Measurements from ENCODE around the gene TMEM170A. TPM values are rescaled to one million over a fixed set of nuclear protein-coding genes. Genes with fewer than 3 reads are reported as not detected.
"Not testable (repeated sequence)": the region's sequence is repeated elsewhere in the genome, so short reads cannot be mapped to it uniquely, and the experiment has no call there.

Gene TMEM170A
- total RNA-seq, 1 donor from 2014 or later, result 16.4 TPM

DNA sequence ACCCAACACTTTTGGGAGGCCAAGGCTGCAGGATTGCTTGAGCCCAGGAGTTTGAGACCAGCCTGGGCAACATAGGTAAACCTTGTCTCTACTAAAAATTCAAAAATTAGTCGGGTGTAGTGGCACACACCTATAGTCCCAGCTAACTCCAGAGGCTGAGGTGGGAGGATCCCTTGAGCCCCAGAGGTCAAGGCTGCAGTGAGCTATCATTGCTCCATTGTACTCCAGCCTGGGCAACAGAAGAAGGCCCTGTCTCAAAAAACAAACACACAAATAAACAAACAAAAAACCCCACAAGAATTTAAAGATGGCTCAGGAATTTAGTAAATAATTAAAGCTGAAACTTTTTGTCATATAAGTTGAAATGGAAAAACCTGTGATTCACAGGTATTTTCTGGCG lies 2.3 kb upstream of the TMEM170A start:
- Mint-ChIP-seq H3K27ac (ENCODE audit: unreplicated experiment) (no peak overlapping the region), H3K4me3 (ENCODE audit: unreplicated experiment) (no peak overlapping the region), H3K36me3 (ENCODE audit: low read depth, unreplicated experiment) (no peaks in the 10 kb centered on the region), H3K4me1 (ENCODE audit: low read depth, unreplicated experiment) (peaks cover 4% of the 10 kb centered on the region), H3K9me3 (ENCODE audit: unreplicated experiment) (no peaks in the 10 kb centered on the region), H3K27me3 (ENCODE audit: low read depth, unreplicated experiment) (no peaks in the 10 kb centered on the region)
- no peak for FAIRE-seq
- no peak overlapping the region for H3K9ac ChIP-seq (ENCODE audit: low read length)
- H3K9me3 ChIP-seq (ENCODE audit: insufficient read depth, low read depth, low read length), result no peaks in the 10 kb centered on the region
- no peak overlapping the region for H3K4me2 ChIP-seq (ENCODE audit: low read length)
- no peak for DNase-seq (ENCODE audit: low read depth)
- H3K4me1 ChIP-seq (ENCODE audit: insufficient read depth, low read length), result peaks cover 3% of the 10 kb centered on the region
- H3K79me2 ChIP-seq (ENCODE audit: insufficient read depth, low read length), result peaks cover 25% of the 10 kb centered on the region
- no peaks in the 10 kb centered on the region for H3K36me3 ChIP-seq (ENCODE audit: insufficient read depth, low read length)
- TF ChIP-seq, protein P1, sequence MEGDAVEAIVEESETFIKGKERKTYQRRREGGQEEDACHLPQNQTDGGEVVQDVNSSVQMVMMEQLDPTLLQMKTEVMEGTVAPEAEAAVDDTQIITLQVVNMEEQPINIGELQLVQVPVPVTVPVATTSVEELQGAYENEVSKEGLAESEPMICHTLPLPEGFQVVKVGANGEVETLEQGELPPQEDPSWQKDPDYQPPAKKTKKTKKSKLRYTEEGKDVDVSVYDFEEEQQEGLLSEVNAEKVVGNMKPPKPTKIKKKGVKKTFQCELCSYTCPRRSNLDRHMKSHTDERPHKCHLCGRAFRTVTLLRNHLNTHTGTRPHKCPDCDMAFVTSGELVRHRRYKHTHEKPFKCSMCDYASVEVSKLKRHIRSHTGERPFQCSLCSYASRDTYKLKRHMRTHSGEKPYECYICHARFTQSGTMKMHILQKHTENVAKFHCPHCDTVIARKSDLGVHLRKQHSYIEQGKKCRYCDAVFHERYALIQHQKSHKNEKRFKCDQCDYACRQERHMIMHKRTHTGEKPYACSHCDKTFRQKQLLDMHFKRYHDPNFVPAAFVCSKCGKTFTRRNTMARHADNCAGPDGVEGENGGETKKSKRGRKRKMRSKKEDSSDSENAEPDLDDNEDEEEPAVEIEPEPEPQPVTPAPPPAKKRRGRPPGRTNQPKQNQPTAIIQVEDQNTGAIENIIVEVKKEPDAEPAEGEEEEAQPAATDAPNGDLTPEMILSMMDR (IDR thresholded peaks at IDR 0.05; ENCODE audit: insufficient read depth, low read depth, low read length), result no peak
- TF ChIP-seq EZH2 (IDR thresholded peaks at IDR 0.05; ENCODE audit: insufficient read depth, low read length), result no peak
- no peak overlapping the region for H3K4me3 ChIP-seq (ENCODE audit: insufficient read depth, low read depth, low read length)
- peaks cover 21% of the 10 kb centered on the region for H4K20me1 ChIP-seq (ENCODE audit: insufficient read depth, low read length)
- H3K27me3 ChIP-seq (ENCODE audit: insufficient read depth, low read length), result no peaks in the 10 kb centered on the region
- no peak overlapping the region for H3K27ac ChIP-seq (ENCODE audit: low read depth, low read length)
- H2AFZ ChIP-seq (ENCODE audit: low read depth, low read length), result no peak overlapping the region

DNA sequence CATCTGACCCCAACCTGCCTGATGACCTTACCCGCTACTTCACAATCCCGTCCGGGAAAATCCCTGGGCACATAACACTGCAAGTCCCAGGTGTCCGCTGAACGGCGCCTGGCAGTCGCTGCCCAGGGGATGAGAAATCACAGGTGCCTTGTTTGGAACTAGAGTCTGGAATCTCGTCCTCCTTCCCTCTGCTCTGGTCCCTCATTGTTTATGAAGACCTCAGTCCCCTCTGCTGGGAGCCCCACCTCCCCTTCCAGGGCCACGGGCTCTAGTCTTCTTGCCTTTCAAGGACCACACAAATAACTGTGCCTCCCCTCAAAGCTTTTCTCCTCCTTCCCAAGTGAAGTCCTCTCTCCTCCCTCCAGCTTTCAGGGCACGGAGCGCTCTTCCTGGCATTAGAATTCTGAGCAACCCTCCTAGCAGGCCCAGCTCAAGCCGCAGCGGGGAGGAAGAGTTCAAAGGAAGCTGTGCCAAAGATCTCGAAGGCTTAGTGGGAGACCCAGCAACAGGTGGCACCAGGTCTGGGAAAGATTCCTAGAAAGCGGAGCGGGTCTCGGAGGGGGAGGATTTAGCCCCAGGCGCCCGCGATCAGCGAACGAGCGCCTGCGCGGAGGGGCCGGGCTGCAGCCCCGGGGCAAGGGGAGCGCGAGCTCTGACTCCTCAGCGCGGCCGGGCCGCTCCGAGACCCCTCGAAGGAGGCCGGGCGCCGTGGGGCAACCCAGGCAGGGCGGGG lies 934 bp downstream of the TMEM170A start:
- peak overlapping the region; percentile 96 for H3K27ac ChIP-seq (ENCODE audit: low read depth, low read length)
- H4K20me1 ChIP-seq (ENCODE audit: insufficient read depth, low read length), result peaks cover 49% of the 10 kb centered on the region
- H3K79me2 ChIP-seq (ENCODE audit: insufficient read depth, low read length), result peaks cover 55% of the 10 kb centered on the region
- H3K27me3 ChIP-seq (ENCODE audit: insufficient read depth, low read length); H3K9me3 ChIP-seq (ENCODE audit: insufficient read depth, low read depth, low read length); H3K9me3 Mint-ChIP-seq (ENCODE audit: unreplicated experiment); H3K36me3 ChIP-seq (ENCODE audit: insufficient read depth, low read length); H3K36me3 Mint-ChIP-seq (ENCODE audit: low read depth, unreplicated experiment); H3K27me3 Mint-ChIP-seq (ENCODE audit: low read depth, unreplicated experiment); FAIRE-seq; H3K4me1 ChIP-seq (ENCODE audit: insufficient read depth, low read length): not testable (repeated sequence)
- peak overlapping the region; percentile 91 for H3K9ac ChIP-seq (ENCODE audit: low read length)
- peak overlapping the region; percentile 99 for H2AFZ ChIP-seq (ENCODE audit: low read depth, low read length)
- H3K4me2 ChIP-seq (ENCODE audit: low read length), result peak overlapping the region; percentile 97
- H3K27ac Mint-ChIP-seq (ENCODE audit: unreplicated experiment), result peak overlapping the region; percentile 80
- H3K4me3 Mint-ChIP-seq (ENCODE audit: unreplicated experiment), result peak overlapping the region; percentile 96
- peak overlapping the region; percentile 83 for H3K4me3 ChIP-seq (ENCODE audit: insufficient read depth, low read depth, low read length)
- peaks cover 11% of the 10 kb centered on the region for H3K4me1 Mint-ChIP-seq (ENCODE audit: low read depth, unreplicated experiment)
- peak; percentile 4 for DNase-seq (ENCODE audit: low read depth)

DNA sequence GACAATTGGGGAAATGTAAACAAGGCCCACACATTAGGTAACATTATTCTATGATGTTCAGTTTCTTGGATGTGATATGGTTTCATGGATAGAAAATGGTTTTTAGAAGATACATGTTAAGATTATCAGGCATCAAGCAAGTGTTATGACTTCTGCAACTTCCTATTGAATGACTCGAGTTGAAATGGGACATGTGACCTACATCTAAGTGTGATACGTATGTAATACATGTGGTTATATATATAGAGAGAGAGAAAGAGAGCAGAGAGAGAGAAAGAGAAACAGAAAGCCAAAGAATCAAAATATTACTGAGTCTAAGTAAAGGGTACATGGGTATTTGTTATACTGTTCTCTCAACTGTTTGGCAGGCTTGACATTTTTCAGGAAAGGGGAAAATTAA lies 1.7 kb downstream of the TMEM170A start:
- no peaks in the 10 kb centered on the region for H3K36me3 Mint-ChIP-seq (ENCODE audit: low read depth, unreplicated experiment)
- no peaks in the 10 kb centered on the region for H3K9me3 Mint-ChIP-seq (ENCODE audit: unreplicated experiment)
- Histone ChIP-seq H3K27ac (ENCODE audit: low read depth, low read length) (no peak overlapping the region), H3K9me3 (ENCODE audit: insufficient read depth, low read depth, low read length) (no peaks in the 10 kb centered on the region), H3K9ac (ENCODE audit: low read length) (peak overlapping the region; percentile 91), H3K4me1 (ENCODE audit: insufficient read depth, low read length) (peaks cover 3% of the 10 kb centered on the region), H3K4me3 (ENCODE audit: insufficient read depth, low read depth, low read length) (no peak overlapping the region), H3K27me3 (ENCODE audit: insufficient read depth, low read length) (no peaks in the 10 kb centered on the region), H2AFZ (ENCODE audit: low read depth, low read length) (no peak overlapping the region), H3K36me3 (ENCODE audit: insufficient read depth, low read length) (no peaks in the 10 kb centered on the region), H4K20me1 (ENCODE audit: insufficient read depth, low read length) (peaks cover 57% of the 10 kb centered on the region), H3K79me2 (ENCODE audit: insufficient read depth, low read length) (peaks cover 62% of the 10 kb centered on the region), H3K4me2 (ENCODE audit: low read length) (peak overlapping the region; percentile 97)
- no peaks in the 10 kb centered on the region for H3K27me3 Mint-ChIP-seq (ENCODE audit: low read depth, unreplicated experiment)
- FAIRE-seq, result no peak
- no peak overlapping the region for H3K27ac Mint-ChIP-seq (ENCODE audit: unreplicated experiment)
- TF ChIP-seq, protein P1 (IDR thresholded peaks at IDR 0.05; ENCODE audit: insufficient read depth, low read depth, low read length), result no peak
- TF ChIP-seq EZH2 (IDR thresholded peaks at IDR 0.05; ENCODE audit: insufficient read depth, low read length), result no peak
- H3K4me3 Mint-ChIP-seq (ENCODE audit: unreplicated experiment), result peak overlapping the region; percentile 96
- H3K4me1 Mint-ChIP-seq (ENCODE audit: low read depth, unreplicated experiment), result peaks cover 11% of the 10 kb centered on the region
- no peak for DNase-seq (ENCODE audit: low read depth)
